Fibroblast of lung (primary cell): ENCODE measurements around the gene BATF. TPM values are rescaled to one million over a fixed set of nuclear protein-coding genes. Genes with fewer than 3 reads are reported as not detected.

Experiments used
- DNase-seq, 2 donors: peaks; one replicate each; pipeline versions ENCODE4 v3.0.0 to v3.0.0-alpha.2; 2010; ENCODE audit warnings: low read depth in 2 of 2
- H2AFZ ChIP-seq: 2 replicates; pipeline ENCODE4 v1.5.1; 2012; ENCODE audit warnings: low read length, control low read depth, inconsistent platforms
- H3K27ac ChIP-seq: 2 replicates; pipeline ENCODE4 v1.5.1; 2011; ENCODE audit warnings: low read length, control low read depth; ENCODE audit not compliant: insufficient read depth
- H3K27me3 ChIP-seq: 2 replicates; pipeline ENCODE4 v1.5.1; 2011; ENCODE audit warnings: mild to moderate bottlenecking, low read length; ENCODE audit not compliant: control insufficient read depth, insufficient read depth
- H3K36me3 ChIP-seq: 2 replicates; pipeline ENCODE4 v1.5.1; 2011; ENCODE audit warnings: low read length; ENCODE audit not compliant: control insufficient read depth, insufficient read depth
- H3K4me1 ChIP-seq: 2 replicates; pipeline ENCODE4 v1.5.1; 2011; ENCODE audit warnings: low read length; ENCODE audit not compliant: control insufficient read depth, insufficient read depth; ENCODE audit errors: extremely low read depth
- H3K4me2 ChIP-seq: 2 replicates; pipeline ENCODE4 v1.5.1; 2011; ENCODE audit warnings: low read length, control low read depth; ENCODE audit not compliant: insufficient read depth; ENCODE audit errors: extremely low read depth
- H3K4me3 ChIP-seq, 4 experiments: fragments of 200-600 bp in 1 of 4; sonication (generic) in 1 of 4; replicated peaks in 1 of 4; 2 replicates each; pipeline ENCODE4 v1.5.1; 2011 to 2016; ENCODE audit warnings: low read length in 4 of 4, low read depth in 3 of 4, mild to moderate bottlenecking in 3 of 4, control low read depth in 2 of 4, inconsistent platforms in 1 of 4, mixed read lengths in 1 of 4; ENCODE audit not compliant: insufficient read depth in 1 of 4; ENCODE audit errors: control extremely low read depth in 1 of 4
- H3K79me2 ChIP-seq: 2 replicates; pipeline ENCODE4 v1.5.1; 2012; ENCODE audit warnings: mild to moderate bottlenecking, low read length, inconsistent platforms; ENCODE audit not compliant: control insufficient read depth, insufficient read depth
- H3K9ac ChIP-seq: 2 replicates; pipeline ENCODE4 v1.5.1; 2011; ENCODE audit warnings: mild to moderate bottlenecking, low read length, control low read depth; ENCODE audit not compliant: insufficient read depth
- H3K9me3 ChIP-seq: 2 replicates; pipeline ENCODE4 v1.5.1; 2012; ENCODE audit warnings: low read depth, low read length; ENCODE audit not compliant: control insufficient read depth, insufficient read depth
- H4K20me1 ChIP-seq: 2 replicates; pipeline ENCODE4 v1.5.1; 2011; ENCODE audit warnings: low read length; ENCODE audit not compliant: control insufficient read depth, insufficient read depth; ENCODE audit errors: extremely low read depth
- EZH2 ChIP-seq: IDR thresholded peaks from 2 replicates; pipeline ENCODE4 v1.5.1; 2012; ENCODE audit warnings: low read length, control low read depth, mild to moderate bottlenecking; ENCODE audit errors: missing control alignments
- polyA plus RNA-seq, 2 donors: library from polyadenylated mRNA; depleted of rRNA in 1 of 2; stranded (reverse) in 1 of 2; unstranded in 1 of 2; fragments of >200 nt; gene quantifications; 2 replicates each; pipeline ENCODE4 v1.2.1, GENCODE V29; 2011 to 2012; ENCODE audit warnings: missing spikeins in 1 of 2
- total RNA-seq: library from RNA; depleted of rRNA; stranded (reverse); fragments of >200 nt; gene quantifications from 2 replicates; pipeline ENCODE4 v1.2.1, GENCODE V29; 2014
- TF ChIP-seq, protein P1 (sequence below), 2 donors: IDR thresholded peaks in 1 of 2; conservative IDR thresholded peaks in 1 of 2; 1 replicate in 1 of 2; 2 replicates in 1 of 2; pipeline ENCODE4 v1.5.1; 2011 to 2012; ENCODE audit warnings: low read length in 2 of 2, control low read depth in 1 of 2, inconsistent platforms in 1 of 2, low read depth in 1 of 2, mild to moderate bottlenecking in 1 of 2

BATF gene
- total and polyA plus RNA-seq, 2 donors (not counting 1 experiment from before 2014, with no cell fraction given) = 0.50 TPM; not detected in 1

DNA sequence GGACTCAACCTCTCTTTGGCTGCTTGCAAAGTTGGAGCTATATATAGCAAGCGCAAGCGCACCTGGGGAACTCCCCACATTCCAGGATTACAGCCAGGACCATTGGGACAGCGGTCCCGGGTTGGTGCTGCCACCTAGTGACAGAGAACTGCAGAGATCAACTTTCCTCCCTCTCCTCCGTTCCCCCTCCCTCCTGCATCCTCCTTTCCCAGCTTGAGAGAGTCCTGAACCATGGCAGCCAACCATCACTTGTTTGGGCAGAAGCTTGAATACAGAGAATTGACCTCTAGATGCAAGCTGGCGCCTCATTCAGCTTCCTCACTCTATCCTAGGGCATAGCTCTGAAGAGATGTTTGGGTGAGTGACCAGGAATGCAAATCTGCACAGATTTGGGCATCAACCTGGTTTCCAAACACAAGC lies 38.8 kb downstream of the BATF start:
- Histone ChIP-seq H3K4me3 (no peak overlapping the region), H3K27me3 (peaks cover 6% of the 10 kb centered on the region), H4K20me1 (no peaks in the 10 kb centered on the region), H3K27ac (no peak overlapping the region), H3K4me2 (no peak overlapping the region), H3K9ac (no peak overlapping the region), H3K36me3 (no peaks in the 10 kb centered on the region), H2AFZ (no peak overlapping the region), H3K9me3 (no peaks in the 10 kb centered on the region), H3K4me1 (no peaks in the 10 kb centered on the region), H3K79me2 (no peaks in the 10 kb centered on the region)
- TF ChIP-seq EZH2 = no peak
- TF ChIP-seq, protein P1, sequence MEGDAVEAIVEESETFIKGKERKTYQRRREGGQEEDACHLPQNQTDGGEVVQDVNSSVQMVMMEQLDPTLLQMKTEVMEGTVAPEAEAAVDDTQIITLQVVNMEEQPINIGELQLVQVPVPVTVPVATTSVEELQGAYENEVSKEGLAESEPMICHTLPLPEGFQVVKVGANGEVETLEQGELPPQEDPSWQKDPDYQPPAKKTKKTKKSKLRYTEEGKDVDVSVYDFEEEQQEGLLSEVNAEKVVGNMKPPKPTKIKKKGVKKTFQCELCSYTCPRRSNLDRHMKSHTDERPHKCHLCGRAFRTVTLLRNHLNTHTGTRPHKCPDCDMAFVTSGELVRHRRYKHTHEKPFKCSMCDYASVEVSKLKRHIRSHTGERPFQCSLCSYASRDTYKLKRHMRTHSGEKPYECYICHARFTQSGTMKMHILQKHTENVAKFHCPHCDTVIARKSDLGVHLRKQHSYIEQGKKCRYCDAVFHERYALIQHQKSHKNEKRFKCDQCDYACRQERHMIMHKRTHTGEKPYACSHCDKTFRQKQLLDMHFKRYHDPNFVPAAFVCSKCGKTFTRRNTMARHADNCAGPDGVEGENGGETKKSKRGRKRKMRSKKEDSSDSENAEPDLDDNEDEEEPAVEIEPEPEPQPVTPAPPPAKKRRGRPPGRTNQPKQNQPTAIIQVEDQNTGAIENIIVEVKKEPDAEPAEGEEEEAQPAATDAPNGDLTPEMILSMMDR (conservative IDR thresholded peaks at IDR 0.05 in 1 of 2, IDR thresholded peaks at IDR 0.05 in 1 of 2; ENCODE audit: low read depth in 1 of 2, low read length in 2 of 2) = peak; percentile 82 to 94
- peak; percentile 68 to 71 for DNase-seq

DNA sequence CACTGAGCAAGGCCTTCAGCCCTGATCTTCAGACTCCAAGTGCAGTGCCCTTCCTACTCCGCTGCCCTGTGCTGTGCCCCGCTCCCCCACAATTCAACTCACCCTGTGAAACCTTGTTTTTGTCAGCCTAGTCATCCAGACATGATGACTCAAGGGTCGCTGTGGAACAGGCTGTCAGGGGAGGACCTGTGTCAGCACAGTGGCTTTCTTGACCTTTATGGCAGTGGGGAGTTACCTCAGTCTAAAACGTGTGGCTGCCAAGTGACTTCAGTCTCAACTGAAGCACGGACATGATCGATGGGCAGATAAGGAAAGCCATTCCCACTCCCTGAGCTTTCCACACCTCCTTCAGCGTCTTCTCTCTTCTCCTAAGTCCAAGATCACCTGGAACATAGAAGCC lies 39.8 kb downstream of the BATF start:
- Histone ChIP-seq H2AFZ (no peak overlapping the region), H3K9me3 (no peaks in the 10 kb centered on the region), H3K27me3 (peaks cover 7% of the 10 kb centered on the region), H3K4me1 (no peaks in the 10 kb centered on the region), H3K9ac (no peak overlapping the region), H3K36me3 (no peaks in the 10 kb centered on the region), H3K4me2 (no peak overlapping the region), H3K4me3 (no peak overlapping the region), H3K79me2 (no peaks in the 10 kb centered on the region), H4K20me1 (no peaks in the 10 kb centered on the region), H3K27ac (no peak overlapping the region)
- DNase-seq = no peak
- TF ChIP-seq, protein P1 (conservative IDR thresholded peaks at IDR 0.05 in 1 of 2, IDR thresholded peaks at IDR 0.05 in 1 of 2; ENCODE audit: low read depth in 1 of 2, low read length in 2 of 2) = no peak
- TF ChIP-seq EZH2 = no peak

DNA sequence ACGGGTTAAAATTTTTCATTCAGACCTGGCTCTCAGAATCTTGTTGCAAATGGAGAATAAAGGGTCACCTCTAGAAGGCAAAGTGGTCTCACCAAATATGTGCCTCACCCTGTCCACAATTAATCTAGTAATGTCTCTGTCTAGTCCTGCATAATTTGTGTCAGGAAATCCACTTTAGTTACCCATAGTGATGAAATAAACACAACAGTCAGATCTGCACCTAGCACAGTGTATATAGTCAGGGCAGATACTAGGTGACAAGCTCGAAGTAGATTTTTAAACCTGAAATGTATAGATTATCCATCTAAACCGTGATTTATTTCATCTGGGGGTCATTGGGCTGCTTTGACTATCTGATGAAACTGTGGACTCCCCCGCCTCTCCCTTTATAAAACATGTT lies 40.2 kb downstream of the BATF start:
- Histone ChIP-seq H3K9ac (no peak overlapping the region), H3K4me2 (no peak overlapping the region), H3K27me3 (peaks cover 7% of the 10 kb centered on the region), H3K4me3 (no peak overlapping the region), H3K27ac (no peak overlapping the region), H3K36me3 (no peaks in the 10 kb centered on the region), H4K20me1 (no peaks in the 10 kb centered on the region), H3K4me1 (no peaks in the 10 kb centered on the region), H3K79me2 (no peaks in the 10 kb centered on the region), H3K9me3 (no peaks in the 10 kb centered on the region), H2AFZ (no peak overlapping the region)
- no peak for TF ChIP-seq EZH2
- TF ChIP-seq, protein P1 (conservative IDR thresholded peaks at IDR 0.05 in 1 of 2, IDR thresholded peaks at IDR 0.05 in 1 of 2; ENCODE audit: low read depth in 1 of 2, low read length in 2 of 2) = no peak
- no peak for DNase-seq
